Colonic mucosa (tissue), 4 donors: ENCODE measurements around the gene EYA3. TPM values are rescaled to one million over a fixed set of nuclear protein-coding genes. Genes with fewer than 3 reads are reported as not detected.

Experiments used
- DNase-seq: peaks from one replicate; pipeline ENCODE4 v3.0.0-alpha.2; 2020
- H3K27ac ChIP-seq: fragments of 200-600 bp; one replicate; pipeline ENCODE4 v1.8.0; 2021
- H3K27me3 ChIP-seq: fragments of 200-600 bp; one replicate; pipeline ENCODE4 v1.8.0; 2021
- H3K36me3 ChIP-seq: fragments of 200-600 bp; one replicate; pipeline ENCODE4 v1.8.0; 2021
- H3K4me1 ChIP-seq: fragments of 200-600 bp; one replicate; pipeline ENCODE4 v1.8.0; 2021; ENCODE audit warnings: mild to moderate bottlenecking
- H3K4me3 ChIP-seq: fragments of 200-600 bp; one replicate; pipeline ENCODE4 v1.8.0; 2021
- H3K9ac ChIP-seq, 2 donors: one replicate each; pipeline ENCODE4 v1.7.0; 2013; ENCODE audit warnings: control low read depth in 2 of 2, low read depth in 2 of 2, low read length in 2 of 2
- H3K9me3 ChIP-seq: fragments of 200-600 bp; one replicate; pipeline ENCODE4 v1.8.0; 2021
- CTCF ChIP-seq: fragments of 200-600 bp; IDR thresholded peaks from one replicate; pipeline ENCODE4 v1.8.0; 2022; ENCODE audit warnings: antibody characterized with exemption, mild to moderate bottlenecking
- intact Hi-C: fragments of 100-400 bp; cut with DNase I; formaldehyde crosslinking; loops from one replicate; pipeline ENCODE4 v1.14.1; 2022
- total RNA-seq, 2 donors: library from RNA; stranded (reverse); fragmentation: NEBNext Ultra II Directional in 1 of 2; extraction: Animal tissue kit (Norgen Biotek cat#: 25700) in 1 of 2; gene quantifications; one replicate each; pipeline ENCODE4 v1.2.1, GENCODE V29; 2021
- donor health status: healthy.
- donor health status: DM: no; HTN: no; CAD: no.
- donor health status: DM: no; HTN: no; CAD: no.

Gene EYA3
- total RNA-seq, 2 donors from 2014 or later: 21.8 to 27.6 TPM

GRCh38 chr1:28058168-28058567 lies 30.2 kb downstream of the EYA3 start:
- Histone ChIP-seq H3K4me1 (no peaks in the 10 kb centered on the region), H3K4me3 (no peak overlapping the region), H3K27ac (no peak overlapping the region), H3K36me3 (no peaks in the 10 kb centered on the region), H3K9ac (no peak overlapping the region), H3K9me3 (no peaks in the 10 kb centered on the region), H3K27me3 (no peaks in the 10 kb centered on the region)
- no peak for DNase-seq
- intact Hi-C loops: no loop called here
- no peak for TF ChIP-seq CTCF

- Histone ChIP-seq H3K36me3 (no peaks in the 10 kb centered on the region), H3K9ac (no peak overlapping the region), H3K9me3 (no peaks in the 10 kb centered on the region), H3K4me3 (no peak overlapping the region), H3K27ac (no peak overlapping the region), H3K27me3 (no peaks in the 10 kb centered on the region), H3K4me1 (no peaks in the 10 kb centered on the region)
- DNase-seq: no peak
- TF ChIP-seq CTCF: no peak
- intact Hi-C loops: no loop called here
These were observed 32.1 kb downstream of the EYA3 start for GRCh38 chr1:28056129-28056925.

- TF ChIP-seq CTCF: no peak
- Histone ChIP-seq H3K27ac (no peak overlapping the region), H3K27me3 (no peaks in the 10 kb centered on the region), H3K36me3 (no peaks in the 10 kb centered on the region), H3K4me1 (no peaks in the 10 kb centered on the region), H3K9me3 (no peaks in the 10 kb centered on the region), H3K9ac (no peak overlapping the region), H3K4me3 (no peak overlapping the region)
- intact Hi-C loops: no loop called here
- no peak for DNase-seq
These were observed 37.6 kb downstream of the EYA3 start for GRCh38 chr1:28050776-28051175.

GRCh38 chr1:28046716-28047115 lies 41.7 kb downstream of the EYA3 start:
- intact Hi-C loops: no loop called here
- no peak for DNase-seq
- no peak for TF ChIP-seq CTCF
- Histone ChIP-seq H3K36me3 (no peaks in the 10 kb centered on the region), H3K4me3 (no peak overlapping the region), H3K9ac (no peak overlapping the region), H3K27ac (no peak overlapping the region), H3K4me1 (no peaks in the 10 kb centered on the region), H3K9me3 (no peaks in the 10 kb centered on the region), H3K27me3 (no peaks in the 10 kb centered on the region)

- H3K9ac ChIP-seq: no peak overlapping the region
- no peak for TF ChIP-seq CTCF
- H3K9me3 ChIP-seq: no peaks in the 10 kb centered on the region
- H3K27me3 ChIP-seq: no peaks in the 10 kb centered on the region
- no peak overlapping the region for H3K27ac ChIP-seq
- intact Hi-C loops: no loop called here
- no peak for DNase-seq
- H3K36me3 ChIP-seq: no peaks in the 10 kb centered on the region
- no peaks in the 10 kb centered on the region for H3K4me1 ChIP-seq
- no peak overlapping the region for H3K4me3 ChIP-seq
These were observed 42.6 kb downstream of the EYA3 start for GRCh38 chr1:28045777-28046176.
